SK-N-SH (cell line): ENCODE measurements around the gene RGS6. TPM values are rescaled to one million over a fixed set of nuclear protein-coding genes. Genes with fewer than 3 reads are reported as not detected.

Experiments used
- CTCF ChIA-PET: fragments of 300-600, 350-600 bp; formaldehyde crosslinking; extraction: SDS; loops from one replicate; lab custom pipeline; 2021; lab: Yijun Ruan, JAX
- POLR2A ChIA-PET: fragments of 350-600 bp; sonication (Branson Sonifier 250); formaldehyde crosslinking; extraction: SDS; loops from one replicate; lab custom pipeline; 2020; ENCODE audit warnings: antibody characterized with exemption, inconsistent platforms; lab: Yijun Ruan, JAX
- DNase-seq: peaks from one replicate; pipeline ENCODE4 v3.0.0; 2012
- H2AFZ ChIP-seq: fragments of 200-600 bp; sonication (generic); 2 replicates; pipeline ENCODE4 v1.8.1; 2016; ENCODE audit warnings: antibody characterized with exemption, mild to moderate bottlenecking, low read depth
- H3F3A ChIP-seq: fragments of 200-600 bp; sonication (generic); replicated peaks from 2 replicates; pipeline ENCODE3; 2016; ENCODE audit warnings: antibody characterized with exemption, mild to moderate bottlenecking; ENCODE audit not compliant: insufficient read depth
- H3K27ac ChIP-seq, 2 experiments: fragments of 200-500 bp in 1 of 2; fragments of 200-600 bp in 1 of 2; sonication (Bioruptor generic) in 1 of 2; sonication (generic), shearing (Covaris generic) in 1 of 2; 2 replicates each; pipeline versions ENCODE4 v1.5.1 to v1.6.1; 2014 to 2016; ENCODE audit warnings: low read depth in 2 of 2, inconsistent platforms in 1 of 2, low read length in 1 of 2, mild to moderate bottlenecking in 1 of 2, mixed read lengths in 1 of 2
- H3K27me3 ChIP-seq: fragments of 200-600 bp; sonication (generic), shearing (Covaris generic); 2 replicates; pipeline ENCODE4 v1.6.1; 2016; ENCODE audit warnings: mixed run types; ENCODE audit not compliant: insufficient read depth
- H3K36me3 ChIP-seq, 2 experiments: fragments of 200-500 bp in 1 of 2; fragments of 200-600 bp in 1 of 2; sonication (Bioruptor generic) in 1 of 2; sonication (generic) in 1 of 2; replicated peaks in 1 of 2; 2 replicates each; pipeline versions ENCODE3 to v1.5.1; 2014 to 2016; ENCODE audit warnings: low read length in 1 of 2, mild to moderate bottlenecking in 1 of 2; ENCODE audit not compliant: insufficient read depth in 2 of 2, control insufficient read depth in 1 of 2
- H3K4me1 ChIP-seq, 2 experiments: fragments of 200-500 bp in 1 of 2; fragments of 200-600 bp in 1 of 2; sonication (Bioruptor generic) in 1 of 2; sonication (generic), shearing (Covaris generic) in 1 of 2; 2 replicates each; pipeline versions ENCODE4 v1.5.1 to v1.6.1; 2014 to 2016; ENCODE audit warnings: low read depth in 1 of 2, low read length in 1 of 2, mixed run types in 1 of 2; ENCODE audit not compliant: insufficient read depth in 2 of 2, control insufficient read depth in 1 of 2
- H3K4me2 ChIP-seq: fragments of 200-600 bp; sonication (generic), shearing (Covaris generic); 2 replicates; pipeline ENCODE4 v1.6.1; 2017; ENCODE audit warnings: mixed run types
- H3K4me3 ChIP-seq, 2 experiments: fragments of 200-500 bp in 1 of 2; fragments of 200-600 bp in 1 of 2; sonication (Bioruptor generic) in 1 of 2; sonication (generic), shearing (Covaris generic) in 1 of 2; 2 replicates each; pipeline versions ENCODE4 v1.5.1 to v1.8.1; 2014 to 2016; ENCODE audit warnings: low read depth in 2 of 2, inconsistent platforms in 1 of 2, low read length in 1 of 2, mild to moderate bottlenecking in 1 of 2, mixed read lengths in 1 of 2, moderate library complexity in 1 of 2
- H3K79me2 ChIP-seq: fragments of 200-600 bp; sonication (generic); 2 replicates; pipeline ENCODE4 v1.8.1; 2017; ENCODE audit warnings: mild to moderate bottlenecking; ENCODE audit not compliant: insufficient read depth
- H3K9ac ChIP-seq: fragments of 200-600 bp; sonication (generic); 2 replicates; pipeline ENCODE4 v1.6.1; 2017; ENCODE audit warnings: mixed run types
- H3K9me2 ChIP-seq: fragments of 200-600 bp; sonication (generic); 2 replicates; pipeline ENCODE4 v1.6.1; 2017; ENCODE audit warnings: mixed run types
- H3K9me3 ChIP-seq: fragments of 200-600 bp; sonication (generic); 2 replicates; pipeline ENCODE4 v1.6.1; 2017; ENCODE audit warnings: mixed run types, mild to moderate bottlenecking, moderate library complexity
- H4K20me1 ChIP-seq: fragments of 200-600 bp; sonication (generic); 2 replicates; pipeline ENCODE4 v1.6.1; 2017; ENCODE audit warnings: mild to moderate bottlenecking, mixed run types; ENCODE audit not compliant: insufficient read depth
- CHD2 ChIP-seq: fragments of 150-350 bp; IDR thresholded peaks from 2 replicates; pipeline ENCODE4 v1.6.1; 2018; ENCODE audit warnings: low read length; ENCODE audit not compliant: partially characterized antibody
- CTCF ChIP-seq: fragments of 200-600 bp; sonication (generic); IDR thresholded peaks from 2 replicates; pipeline ENCODE4 v1.6.1; 2017; ENCODE audit warnings: antibody characterized with exemption, mild to moderate bottlenecking, moderate library complexity
- EP300 ChIP-seq, 2 experiments: IDR thresholded peaks; 2 replicates each; pipeline versions ENCODE4 v1.4.0 to v1.6.1; 2012; ENCODE audit warnings: borderline replicate concordance in 1 of 2, low read depth in 1 of 2, low read length in 1 of 2
- EZH2phosphoT487 ChIP-seq: fragments of 200-600 bp; sonication (generic); IDR thresholded peaks from 2 replicates; pipeline ENCODE4 v1.6.1; 2017; ENCODE audit warnings: low read depth, mixed run types, mild to moderate bottlenecking, antibody characterized with exemption, moderate library complexity, borderline replicate concordance
- FOXJ3 ChIP-seq: sonication (generic); formaldehyde crosslinking; IDR thresholded peaks from 2 replicates; pipeline ENCODE4 v1.5.1; 2020; ENCODE audit warnings: mild to moderate bottlenecking, missing genetic modification reagents
- FOXM1 ChIP-seq: IDR thresholded peaks from 2 replicates; pipeline ENCODE4 v1.4.0; 2012; ENCODE audit warnings: low read depth, mild to moderate bottlenecking
- GATA2 ChIP-seq: sonication (generic); formaldehyde crosslinking; IDR thresholded peaks from 2 replicates; pipeline ENCODE4 v1.5.0; 2020; ENCODE audit warnings: mild to moderate bottlenecking, missing genetic modification reagents
- JUND ChIP-seq: IDR thresholded peaks from 2 replicates; pipeline ENCODE4 v1.4.0; 2012
- NFIC ChIP-seq: IDR thresholded peaks from 2 replicates; pipeline ENCODE4 v1.4.0; 2012; ENCODE audit warnings: borderline replicate concordance
- POLR2AphosphoS5 ChIP-seq: IDR thresholded peaks from 2 replicates; pipeline ENCODE4 v1.6.1; 2012; ENCODE audit warnings: low read depth, low read length
- RAD21 ChIP-seq: IDR thresholded peaks from 2 replicates; pipeline ENCODE4 v1.6.1; 2012; ENCODE audit warnings: mild to moderate bottlenecking, low read length
- RCOR1 ChIP-seq: fragments of 150-350 bp; IDR thresholded peaks from 2 replicates; pipeline ENCODE4 v1.6.1; 2017; ENCODE audit warnings: antibody characterized with exemption, low read length
- REST ChIP-seq: IDR thresholded peaks from 2 replicates; pipeline ENCODE4 v1.6.1; 2012; ENCODE audit warnings: mild to moderate bottlenecking, low read depth, low read length, moderate library complexity
- RXRA ChIP-seq: IDR thresholded peaks from 2 replicates; pipeline ENCODE4 v1.4.0; 2012; ENCODE audit warnings: low read depth, mild to moderate bottlenecking, borderline replicate concordance
- TAF1 ChIP-seq: IDR thresholded peaks from 2 replicates; pipeline ENCODE4 v1.6.1; 2012; ENCODE audit warnings: low read depth, mild to moderate bottlenecking, low read length, moderate library complexity, borderline replicate concordance
- YY1 ChIP-seq: IDR thresholded peaks from 2 replicates; pipeline ENCODE4 v1.4.0; 2012; ENCODE audit warnings: low read depth, mild to moderate bottlenecking
- ZBTB33 ChIP-seq: IDR thresholded peaks from 2 replicates; pipeline ENCODE4 v1.4.0; 2012; ENCODE audit warnings: low read depth, borderline replicate concordance
- WGBS: methylation state at CpG from one replicate; pipeline ENCODE4 v1.1.6; 2017; ENCODE audit warnings: low lambda C conversion rate; 5-methylcytosine and 5-hydroxymethylcytosine counted together
- polyA plus RNA-seq, 3 experiments: library from polyadenylated mRNA; depleted of rRNA; stranded (reverse); fragments of >200 nt; gene quantifications; 2 replicates each; pipeline ENCODE4 v1.2.3, GENCODE V29; 2012
- TF ChIP-seq, protein P1 (sequence below): IDR thresholded peaks from 2 replicates; pipeline ENCODE4 v1.4.0; 2012; ENCODE audit warnings: low read depth, borderline replicate concordance
- TF ChIP-seq, protein P2 (sequence below): IDR thresholded peaks from 2 replicates; pipeline ENCODE4; 2012

Gene RGS6
- polyA plus RNA-seq, 1 of the 3 experiments (the other 2 are of a cell fraction), result not detected

GRCh38 chr14:72008666-72009065 is 76.4 kb downstream of the RGS6 start:
- no peak for DNase-seq
- Histone ChIP-seq H3F3A (no peaks in the 10 kb centered on the region), H3K4me3 (no peak overlapping the region), H3K9ac (no peak overlapping the region)
- TF ChIP-seq, protein P1, sequence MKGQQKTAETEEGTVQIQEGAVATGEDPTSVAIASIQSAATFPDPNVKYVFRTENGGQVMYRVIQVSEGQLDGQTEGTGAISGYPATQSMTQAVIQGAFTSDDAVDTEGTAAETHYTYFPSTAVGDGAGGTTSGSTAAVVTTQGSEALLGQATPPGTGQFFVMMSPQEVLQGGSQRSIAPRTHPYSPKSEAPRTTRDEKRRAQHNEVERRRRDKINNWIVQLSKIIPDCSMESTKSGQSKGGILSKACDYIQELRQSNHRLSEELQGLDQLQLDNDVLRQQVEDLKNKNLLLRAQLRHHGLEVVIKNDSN, result no peak
- TF ChIP-seq JUND (no peak), GATA2 (CRISPR knock-in tag) (no peak), NFIC (no peak)
- TF ChIP-seq, all 33 proteins: peak for 0
- no peaks in the 10 kb centered on the region for H3K79me2 ChIP-seq
- H3K4me2 ChIP-seq, result no peak overlapping the region
- ChIA-PET CTCF (no interaction called here), POLR2A (no interaction called here)
- no peaks in the 10 kb centered on the region for H4K20me1 ChIP-seq
- no peaks in the 10 kb centered on the region for H3K36me3 ChIP-seq
- H3K4me1 ChIP-seq, result no peaks in the 10 kb centered on the region
- no peaks in the 10 kb centered on the region for H3K9me2 ChIP-seq
- H3K27ac ChIP-seq, result no peak overlapping the region
- H2AFZ ChIP-seq, result no peak overlapping the region
- no peaks in the 10 kb centered on the region for H3K27me3 ChIP-seq
- H3K9me3 ChIP-seq, result no peaks in the 10 kb centered on the region

- no peak overlapping the region for H3K4me3 ChIP-seq
- 0% methylated on average over 3 of the region's 3 CpGs for WGBS
- H2AFZ ChIP-seq, result no peak overlapping the region
- no peak overlapping the region for H3K9ac ChIP-seq
- no peak overlapping the region for H3K27ac ChIP-seq
- H3K4me1 ChIP-seq, result no peaks in the 10 kb centered on the region
- H3K36me3 ChIP-seq, result no peaks in the 10 kb centered on the region
- CTCF ChIA-PET, result no interaction called here
- H3K27me3 ChIP-seq, result no peaks in the 10 kb centered on the region
- H3K9me3 ChIP-seq, result no peaks in the 10 kb centered on the region
- H3K9me2 ChIP-seq, result no peaks in the 10 kb centered on the region
- H3K4me2 ChIP-seq, result no peak overlapping the region
- no peaks in the 10 kb centered on the region for H3K79me2 ChIP-seq
- H3F3A ChIP-seq, result no peaks in the 10 kb centered on the region
- POLR2A ChIA-PET, result no interaction called here
- no peak for DNase-seq
- H4K20me1 ChIP-seq, result no peaks in the 10 kb centered on the region
- no peak for TF ChIP-seq FOXJ3 (CRISPR knock-in tag)
- TF ChIP-seq CHD2, result no peak
- TF ChIP-seq ZBTB33, result no peak
- TF ChIP-seq POLR2AphosphoS5, result no peak
- no peak for TF ChIP-seq TAF1
- TF ChIP-seq, protein P1, result no peak
- no peak for TF ChIP-seq REST
- TF ChIP-seq EP300 (IDR thresholded peaks at IDR 0.05; ENCODE audit: borderline replicate concordance in 1 of 2, low read depth in 1 of 2, low read length in 1 of 2), result no peak
- no peak for TF ChIP-seq YY1
- no peak for TF ChIP-seq RCOR1
- TF ChIP-seq, protein P2, sequence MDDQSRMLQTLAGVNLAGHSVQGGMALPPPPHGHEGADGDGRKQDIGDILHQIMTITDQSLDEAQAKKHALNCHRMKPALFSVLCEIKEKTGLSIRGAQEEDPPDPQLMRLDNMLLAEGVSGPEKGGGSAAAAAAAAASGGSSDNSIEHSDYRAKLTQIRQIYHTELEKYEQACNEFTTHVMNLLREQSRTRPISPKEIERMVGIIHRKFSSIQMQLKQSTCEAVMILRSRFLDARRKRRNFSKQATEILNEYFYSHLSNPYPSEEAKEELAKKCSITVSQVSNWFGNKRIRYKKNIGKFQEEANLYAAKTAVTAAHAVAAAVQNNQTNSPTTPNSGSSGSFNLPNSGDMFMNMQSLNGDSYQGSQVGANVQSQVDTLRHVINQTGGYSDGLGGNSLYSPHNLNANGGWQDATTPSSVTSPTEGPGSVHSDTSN, result no peak
- no peak for TF ChIP-seq FOXM1
- no peak for TF ChIP-seq JUND
- no peak for TF ChIP-seq CTCF
- no peak for TF ChIP-seq RXRA
- TF ChIP-seq RAD21, result no peak
- TF ChIP-seq EZH2phosphoT487, result no peak
Measured at GRCh38 chr14:72010474-72010873, 78.2 kb downstream of the RGS6 start.
